Stimulated activated CD8-positive, alpha-beta memory T cell treated with anti-CD3 and anti-CD28 coated beads, Interleukin-4, amount 100 ng/mL, for 24 hours (primary cell): Measurements from ENCODE around the gene SLC35F4.

Experiments used
- DNase-seq: peaks from one replicate; pipeline ENCODE4 v3.0.0-alpha.2; 2020; ENCODE audit warnings: low read depth

The SLC35F4 gene

GRCh38 chr14:57519043-57519442, 346.8 kb downstream of the SLC35F4 start:
- DNase-seq: no peak
